Neural crest cell (in vitro differentiated cells): Measurements from ENCODE around the gene OLFM1. TPM values are rescaled to one million over a fixed set of nuclear protein-coding genes. Genes with fewer than 3 reads are reported as not detected.

ENCODE experiments used
- DNase-seq: peaks from one replicate; pipeline ENCODE4 v3.0.0; 2021; ENCODE audit warnings: low read depth, mixed read lengths, low spot score
- H3K27ac Mint-ChIP-seq: one replicate; pipeline ENCODE4 v1.8.0; 2021; ENCODE audit warnings: mild to moderate bottlenecking, mixed read lengths; ENCODE audit not compliant: unreplicated experiment
- H3K27me3 Mint-ChIP-seq: 2 replicates; pipeline ENCODE4 v1.8.0; 2021; ENCODE audit warnings: low read depth, mild to moderate bottlenecking, mixed read lengths
- H3K36me3 Mint-ChIP-seq: 2 replicates; pipeline ENCODE4 v1.8.0; 2021; ENCODE audit warnings: low read depth, mild to moderate bottlenecking, mixed read lengths
- H3K4me1 Mint-ChIP-seq: 2 replicates; pipeline ENCODE4 v1.8.0; 2021; ENCODE audit warnings: mixed read lengths
- H3K4me3 Mint-ChIP-seq: one replicate; pipeline ENCODE4 v1.8.0; 2021; ENCODE audit warnings: mild to moderate bottlenecking, mixed read lengths
- H3K9me3 Mint-ChIP-seq: 2 replicates; pipeline ENCODE4 v1.8.0; 2021; ENCODE audit warnings: mixed read lengths
- total RNA-seq: library from RNA; stranded (reverse); gene quantifications from 2 replicates; pipeline ENCODE4 v1.2.1, GENCODE V29; 2021
- TF ChIP-seq, protein P1 (sequence below): fragments of 200-600 bp; sonication (generic); conservative IDR thresholded peaks from 2 replicates; pipeline ENCODE4 v1.5.0; 2021; ENCODE audit warnings: antibody characterized with exemption, mild to moderate bottlenecking

Gene OLFM1
- total RNA-seq, 1 donor from 2014 or later: 27.2 TPM

DNA sequence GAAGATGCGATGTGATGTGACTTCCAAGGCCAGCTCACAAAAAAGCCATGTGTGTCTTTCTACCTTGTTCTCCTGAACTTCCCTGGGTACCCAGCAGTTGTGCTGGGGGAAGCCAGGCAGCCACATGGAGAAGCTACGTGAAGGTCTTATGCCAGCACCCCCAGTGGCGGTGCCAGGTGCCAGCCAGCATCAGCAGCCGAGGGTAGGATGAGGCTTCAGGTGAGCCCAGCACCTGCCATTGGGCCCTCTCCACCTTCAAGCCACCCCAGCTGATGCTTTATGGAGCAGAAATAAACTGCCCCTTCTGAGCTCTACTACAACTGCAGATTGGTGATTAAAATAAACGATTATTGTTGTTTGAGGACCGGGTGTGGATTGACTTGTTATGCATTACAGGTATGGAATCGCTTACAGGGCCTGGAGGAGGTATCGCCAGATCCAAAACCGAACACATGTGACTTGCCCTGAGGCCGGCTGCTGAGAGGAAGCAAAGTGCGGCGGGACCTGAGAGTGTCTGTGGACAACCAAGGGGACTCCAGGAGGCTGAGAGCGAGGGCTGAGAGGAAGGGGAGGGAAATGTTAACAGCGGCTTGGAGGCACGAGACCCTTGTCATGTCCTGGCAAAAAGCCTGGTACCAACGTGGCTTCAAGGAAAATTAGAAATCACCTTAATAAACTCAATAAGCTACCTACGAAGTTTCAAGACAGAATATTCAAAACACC, 36.0 kb upstream of the OLFM1 start:
- no peak for DNase-seq
- H3K27ac Mint-ChIP-seq: no peak overlapping the region
- H3K27me3 Mint-ChIP-seq: peaks cover 22% of the 10 kb centered on the region
- no peaks in the 10 kb centered on the region for H3K36me3 Mint-ChIP-seq
- peaks cover 4% of the 10 kb centered on the region for H3K4me1 Mint-ChIP-seq
- H3K9me3 Mint-ChIP-seq: no peaks in the 10 kb centered on the region
- TF ChIP-seq, protein P1, sequence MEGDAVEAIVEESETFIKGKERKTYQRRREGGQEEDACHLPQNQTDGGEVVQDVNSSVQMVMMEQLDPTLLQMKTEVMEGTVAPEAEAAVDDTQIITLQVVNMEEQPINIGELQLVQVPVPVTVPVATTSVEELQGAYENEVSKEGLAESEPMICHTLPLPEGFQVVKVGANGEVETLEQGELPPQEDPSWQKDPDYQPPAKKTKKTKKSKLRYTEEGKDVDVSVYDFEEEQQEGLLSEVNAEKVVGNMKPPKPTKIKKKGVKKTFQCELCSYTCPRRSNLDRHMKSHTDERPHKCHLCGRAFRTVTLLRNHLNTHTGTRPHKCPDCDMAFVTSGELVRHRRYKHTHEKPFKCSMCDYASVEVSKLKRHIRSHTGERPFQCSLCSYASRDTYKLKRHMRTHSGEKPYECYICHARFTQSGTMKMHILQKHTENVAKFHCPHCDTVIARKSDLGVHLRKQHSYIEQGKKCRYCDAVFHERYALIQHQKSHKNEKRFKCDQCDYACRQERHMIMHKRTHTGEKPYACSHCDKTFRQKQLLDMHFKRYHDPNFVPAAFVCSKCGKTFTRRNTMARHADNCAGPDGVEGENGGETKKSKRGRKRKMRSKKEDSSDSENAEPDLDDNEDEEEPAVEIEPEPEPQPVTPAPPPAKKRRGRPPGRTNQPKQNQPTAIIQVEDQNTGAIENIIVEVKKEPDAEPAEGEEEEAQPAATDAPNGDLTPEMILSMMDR: no peak
- H3K4me3 Mint-ChIP-seq: no peak overlapping the region

DNA sequence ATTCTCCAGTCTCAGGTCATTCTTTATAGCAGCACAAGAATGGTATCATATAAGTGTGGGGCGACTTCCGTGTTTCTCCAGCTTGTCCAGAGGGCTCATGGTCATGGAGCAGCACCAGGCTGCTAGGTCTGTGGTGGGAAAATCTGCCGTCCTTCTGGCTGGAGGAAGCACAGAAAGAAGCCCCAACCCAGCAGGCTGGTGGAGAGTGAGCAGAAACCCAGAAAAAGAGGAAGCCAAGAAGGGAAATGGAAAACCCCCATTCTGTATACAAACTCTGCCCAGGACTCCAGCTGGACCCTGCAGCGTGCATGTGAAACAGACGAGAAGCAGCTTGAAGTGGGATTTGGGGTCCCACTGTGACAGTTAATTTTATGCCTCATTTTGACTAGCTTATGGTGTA, 34.3 kb upstream of the OLFM1 start:
- no peak for DNase-seq
- H3K27ac Mint-ChIP-seq: no peak overlapping the region
- peaks cover 4% of the 10 kb centered on the region for H3K4me1 Mint-ChIP-seq
- H3K36me3 Mint-ChIP-seq: no peaks in the 10 kb centered on the region
- peaks cover 33% of the 10 kb centered on the region for H3K27me3 Mint-ChIP-seq
- H3K4me3 Mint-ChIP-seq: no peak overlapping the region
- H3K9me3 Mint-ChIP-seq: no peaks in the 10 kb centered on the region
- TF ChIP-seq, protein P1: no peak

DNA sequence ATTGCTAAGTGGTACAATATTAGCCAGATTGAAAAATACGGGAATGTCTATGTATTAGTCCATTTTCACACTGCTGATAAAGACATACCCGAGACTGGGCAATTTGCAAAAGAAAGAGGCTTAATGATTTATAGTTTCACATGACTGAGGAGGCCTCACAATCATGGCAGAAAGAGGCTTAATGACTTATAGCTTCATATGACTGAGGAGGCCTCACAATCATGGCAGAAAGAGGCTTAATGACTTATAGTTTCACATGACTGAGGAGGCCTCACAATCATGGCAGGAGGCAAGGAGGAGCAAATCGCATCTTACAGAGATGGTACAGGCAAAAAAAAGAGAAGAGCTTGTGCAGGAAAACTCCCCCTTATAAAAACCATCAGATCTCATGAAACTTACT, 32.3 kb upstream of the OLFM1 start:
- no peaks in the 10 kb centered on the region for H3K9me3 Mint-ChIP-seq
- H3K4me1 Mint-ChIP-seq: peaks cover 4% of the 10 kb centered on the region
- DNase-seq: no peak
- TF ChIP-seq, protein P1: no peak
- no peaks in the 10 kb centered on the region for H3K36me3 Mint-ChIP-seq
- H3K27ac Mint-ChIP-seq: no peak overlapping the region
- H3K4me3 Mint-ChIP-seq: no peak overlapping the region
- peaks cover 52% of the 10 kb centered on the region for H3K27me3 Mint-ChIP-seq

DNA sequence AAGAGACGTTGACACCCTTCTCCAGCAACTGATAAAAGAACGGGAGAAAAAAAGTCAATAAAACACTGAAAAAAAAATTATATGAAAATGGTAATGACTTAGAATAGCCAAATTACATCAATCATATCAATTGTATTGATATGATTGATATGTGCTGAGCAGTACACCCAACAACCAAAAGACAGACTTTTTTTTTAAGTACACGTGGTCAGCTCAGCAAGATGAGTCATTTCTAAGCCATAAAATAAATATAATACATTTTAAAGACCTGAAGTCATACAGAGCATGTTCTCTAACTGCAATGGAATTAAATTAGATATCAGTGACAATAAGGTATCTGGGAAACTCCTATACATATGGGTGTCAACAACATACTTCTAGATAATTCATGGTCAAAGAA, 30.9 kb upstream of the OLFM1 start:
- Mint-ChIP-seq H3K4me1 (no peaks in the 10 kb centered on the region), H3K36me3 (no peaks in the 10 kb centered on the region), H3K27me3 (peaks cover 66% of the 10 kb centered on the region), H3K27ac (no peak overlapping the region), H3K9me3 (no peaks in the 10 kb centered on the region), H3K4me3 (no peak overlapping the region)
- TF ChIP-seq, protein P1: no peak
- DNase-seq: no peak

DNA sequence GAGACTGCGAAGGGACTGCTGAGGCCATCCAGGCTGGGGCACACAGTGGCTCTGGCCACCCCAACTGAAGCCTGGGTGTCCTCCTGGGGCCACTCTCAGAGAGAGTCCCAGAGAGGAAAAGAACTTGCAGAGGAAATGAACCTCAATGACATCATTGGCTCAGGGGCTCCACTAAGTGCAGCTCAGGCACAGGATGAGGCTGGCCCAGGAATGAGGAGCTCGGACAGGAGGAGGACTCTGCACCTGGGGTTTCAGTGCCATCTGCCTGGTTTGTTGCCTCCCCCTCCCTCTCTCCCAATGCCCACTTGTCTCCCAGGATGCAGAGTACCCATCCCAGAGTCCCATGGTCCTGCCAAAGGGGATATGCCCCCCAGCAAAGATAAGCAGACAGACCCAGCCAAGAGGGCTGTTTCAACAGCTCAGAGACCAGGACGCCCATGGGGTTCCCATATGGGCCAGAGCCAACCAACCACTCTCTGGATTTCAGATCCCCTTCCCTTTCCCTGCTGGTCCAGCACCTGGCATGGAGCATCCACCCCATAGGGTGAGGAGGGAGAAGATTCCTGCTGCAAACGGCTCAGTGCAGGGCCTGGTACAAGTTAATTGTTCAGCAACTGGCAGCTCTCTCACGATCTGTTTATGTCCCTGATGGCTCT, 26.9 kb upstream of the OLFM1 start:
- Mint-ChIP-seq H3K27me3 (peaks cover 75% of the 10 kb centered on the region), H3K4me1 (no peaks in the 10 kb centered on the region), H3K36me3 (peaks cover 6% of the 10 kb centered on the region), H3K9me3 (peaks cover 4% of the 10 kb centered on the region), H3K4me3 (no peak overlapping the region), H3K27ac (no peak overlapping the region)
- DNase-seq: no peak
- TF ChIP-seq, protein P1: no peak
